A673 (cell line): ENCODE data around the gene SCUBE2. TPM values are rescaled to one million over a fixed set of nuclear protein-coding genes. Genes with fewer than 3 reads are reported as not detected.

Experiments used
- BruUV-seq: library from RNA; stranded (reverse); fragments of 400-500 nt; replicated peaks from 2 replicates; lab custom pipeline; 2021; lab: Mats Ljungman, UMichigan
- CTCF ChIA-PET: fragments of 300-600 bp; sonication (Branson Sonifier 250); formaldehyde crosslinking; loops from one replicate; lab custom pipeline; 2022; ENCODE audit warnings: antibody characterized with exemption; lab: Charles Lee
- POLR2A ChIA-PET: fragments of 300-600 bp; sonication (Branson Sonifier 250); formaldehyde crosslinking; loops from one replicate; lab custom pipeline; 2022; ENCODE audit warnings: antibody characterized with exemption; ENCODE audit not compliant: low non-redundant PET; lab: Charles Lee
- DNase-seq: peaks from one replicate; pipeline ENCODE4 v3.0.0-alpha.2; 2015; ENCODE audit warnings: low spot score
- H3K27ac ChIP-seq: fragments of 200-600 bp; sonication (generic); 2 replicates; pipeline ENCODE4 v1.5.1; 2016; ENCODE audit warnings: mixed run types, low read depth, mild to moderate bottlenecking, mixed read lengths, antibody characterized with exemption, low read length; ENCODE audit not compliant: poor library complexity, severe bottlenecking
- H3K27me3 ChIP-seq: fragments of 200-600 bp; sonication (generic); replicated peaks from 2 replicates; pipeline ENCODE4 v1.6.1; 2017; ENCODE audit warnings: mixed run types, low read depth, mild to moderate bottlenecking, mixed read lengths, antibody characterized with exemption, low read length; ENCODE audit not compliant: insufficient read depth, poor library complexity
- H3K36me3 ChIP-seq: fragments of 200-600 bp; sonication (generic); 2 replicates; pipeline ENCODE4 v1.6.1; 2016; ENCODE audit warnings: mixed run types, mild to moderate bottlenecking, mixed read lengths, antibody characterized with exemption, low read length; ENCODE audit not compliant: insufficient read depth, poor library complexity, severe bottlenecking
- H3K4me1 ChIP-seq: fragments of 200-600 bp; sonication (generic); 2 replicates; pipeline ENCODE4 v1.6.1; 2017; ENCODE audit warnings: mixed run types, mild to moderate bottlenecking, mixed read lengths, antibody characterized with exemption, low read length; ENCODE audit not compliant: insufficient read depth, poor library complexity, severe bottlenecking
- H3K4me3 ChIP-seq: fragments of 200-600 bp; sonication (generic); 2 replicates; pipeline ENCODE4 v1.5.1; 2016; ENCODE audit warnings: low read depth, mixed run types, mild to moderate bottlenecking, mixed read lengths, low read length; ENCODE audit not compliant: poor library complexity, severe bottlenecking
- H3K9me3 ChIP-seq: fragments of 200-600 bp; sonication (generic); 2 replicates; pipeline ENCODE4 v1.6.1; 2016; ENCODE audit warnings: mixed run types, low read depth, mild to moderate bottlenecking, mixed read lengths, antibody characterized with exemption, low read length; ENCODE audit not compliant: poor library complexity, severe bottlenecking
- EZH2 ChIP-seq: fragments of 200-600 bp; sonication (generic); IDR thresholded peaks from 2 replicates; pipeline ENCODE4 v1.6.1; 2017; ENCODE audit warnings: borderline replicate concordance, low read depth, mild to moderate bottlenecking, mixed read lengths, antibody characterized with exemption, low read length; ENCODE audit not compliant: poor library complexity, severe bottlenecking
- intact Hi-C: fragments of 100-400 bp; cut with micrococcal nuclease; formaldehyde crosslinking; loops from one replicate; pipeline ENCODE4 v1.10.0; 2022; ENCODE audit not compliant: unreplicated experiment
- total RNA-seq: library from RNA; stranded (reverse); gene quantifications from 2 replicates; pipeline ENCODE4 v1.2.3, GENCODE V29; 2021
- TF ChIP-seq, protein P1 (sequence below): fragments of 300-800, 200-600 bp; sonication (generic); conservative IDR thresholded peaks from 2 replicates; pipeline ENCODE4 v1.5.1; 2017; ENCODE audit warnings: low read depth, mild to moderate bottlenecking, antibody characterized with exemption, low read length, moderate library complexity, mixed read lengths

Gene SCUBE2
- total RNA-seq, 1 experiment from 2014 or later, result 1.4 TPM

DNA sequence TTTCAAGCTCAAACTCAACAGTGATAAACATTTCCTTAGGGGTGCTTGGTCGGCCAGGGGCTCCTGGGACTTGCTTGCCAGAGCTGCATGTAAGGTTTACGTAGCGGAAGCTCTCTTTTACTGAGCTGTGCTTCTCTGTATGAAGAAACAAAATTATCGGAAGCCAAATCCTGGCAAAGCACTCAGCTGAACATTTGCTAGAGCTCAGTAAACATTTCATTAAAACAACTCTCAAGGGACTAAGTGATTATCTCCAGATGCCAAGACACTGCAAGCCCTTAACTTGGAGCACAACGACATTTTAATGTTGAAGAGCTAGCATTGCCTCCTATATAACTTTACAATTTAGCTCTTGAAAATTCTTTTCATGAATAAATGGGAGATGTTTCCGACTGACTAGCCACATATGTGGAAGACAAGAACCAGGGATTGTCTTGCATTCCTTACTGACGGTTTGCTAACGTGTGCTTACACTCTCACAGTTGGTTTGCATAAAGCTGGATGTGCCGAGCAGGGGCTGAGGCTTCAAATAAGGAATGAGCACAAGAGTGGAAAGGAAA lies 43.4 kb downstream of the SCUBE2 start:
- H3K4me3 ChIP-seq, result no peak overlapping the region
- peak; percentile 91 for DNase-seq
- H3K36me3 ChIP-seq, result no peaks in the 10 kb centered on the region
- intact Hi-C loops, result no loop called here
- BruUV-seq, result no TSS peak
- H3K4me1 ChIP-seq, result peaks cover 16% of the 10 kb centered on the region
- TF ChIP-seq, protein P1, sequence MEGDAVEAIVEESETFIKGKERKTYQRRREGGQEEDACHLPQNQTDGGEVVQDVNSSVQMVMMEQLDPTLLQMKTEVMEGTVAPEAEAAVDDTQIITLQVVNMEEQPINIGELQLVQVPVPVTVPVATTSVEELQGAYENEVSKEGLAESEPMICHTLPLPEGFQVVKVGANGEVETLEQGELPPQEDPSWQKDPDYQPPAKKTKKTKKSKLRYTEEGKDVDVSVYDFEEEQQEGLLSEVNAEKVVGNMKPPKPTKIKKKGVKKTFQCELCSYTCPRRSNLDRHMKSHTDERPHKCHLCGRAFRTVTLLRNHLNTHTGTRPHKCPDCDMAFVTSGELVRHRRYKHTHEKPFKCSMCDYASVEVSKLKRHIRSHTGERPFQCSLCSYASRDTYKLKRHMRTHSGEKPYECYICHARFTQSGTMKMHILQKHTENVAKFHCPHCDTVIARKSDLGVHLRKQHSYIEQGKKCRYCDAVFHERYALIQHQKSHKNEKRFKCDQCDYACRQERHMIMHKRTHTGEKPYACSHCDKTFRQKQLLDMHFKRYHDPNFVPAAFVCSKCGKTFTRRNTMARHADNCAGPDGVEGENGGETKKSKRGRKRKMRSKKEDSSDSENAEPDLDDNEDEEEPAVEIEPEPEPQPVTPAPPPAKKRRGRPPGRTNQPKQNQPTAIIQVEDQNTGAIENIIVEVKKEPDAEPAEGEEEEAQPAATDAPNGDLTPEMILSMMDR, result no peak
- TF ChIP-seq EZH2, result no peak
- POLR2A ChIA-PET, result interaction anchor here (0.6 kb wide), 1 partner anchor 100 kb away, joined by 3 read pairs; no protein-coding TSS in a partner anchor
- H3K9me3 ChIP-seq, result no peaks in the 10 kb centered on the region
- H3K27ac ChIP-seq, result peak overlapping the region; percentile 65
- CTCF ChIA-PET, result no interaction called here
- no peaks in the 10 kb centered on the region for H3K27me3 ChIP-seq

DNA sequence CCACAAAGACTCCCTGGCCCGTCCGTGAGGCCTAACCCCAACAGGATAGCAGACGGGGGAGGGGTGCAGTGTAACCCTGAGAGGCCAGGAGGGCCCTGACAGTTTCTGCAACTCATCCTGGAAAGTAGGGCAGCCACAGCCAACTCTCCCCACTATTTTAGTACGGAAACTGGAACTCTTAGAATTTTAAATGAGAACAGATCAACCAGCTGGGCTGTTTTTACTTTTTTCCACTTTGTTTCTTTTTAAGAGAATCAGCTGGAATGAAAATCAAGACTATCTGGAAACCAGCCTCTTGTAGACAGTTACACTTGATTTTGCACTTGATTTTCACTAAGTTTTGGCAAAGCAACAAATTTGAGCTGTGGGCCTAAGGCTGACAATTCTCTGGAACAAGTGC lies 44.9 kb downstream of the SCUBE2 start:
- Histone ChIP-seq H3K27me3 (peaks cover 4% of the 10 kb centered on the region), H3K4me1 (peaks cover 16% of the 10 kb centered on the region), H3K36me3 (no peaks in the 10 kb centered on the region), H3K4me3 (no peak overlapping the region), H3K27ac (no peak overlapping the region), H3K9me3 (no peaks in the 10 kb centered on the region)
- no peak for DNase-seq
- CTCF ChIA-PET, result interaction anchor here (0.7 kb wide), 1 partner anchor 29 kb away, joined by 6 read pairs; no protein-coding TSS in a partner anchor
- intact Hi-C loops, result no loop called here
- POLR2A ChIA-PET, result no interaction called here
- TF ChIP-seq, protein P1, result no peak
- TF ChIP-seq EZH2, result no peak
- no TSS peak for BruUV-seq

DNA sequence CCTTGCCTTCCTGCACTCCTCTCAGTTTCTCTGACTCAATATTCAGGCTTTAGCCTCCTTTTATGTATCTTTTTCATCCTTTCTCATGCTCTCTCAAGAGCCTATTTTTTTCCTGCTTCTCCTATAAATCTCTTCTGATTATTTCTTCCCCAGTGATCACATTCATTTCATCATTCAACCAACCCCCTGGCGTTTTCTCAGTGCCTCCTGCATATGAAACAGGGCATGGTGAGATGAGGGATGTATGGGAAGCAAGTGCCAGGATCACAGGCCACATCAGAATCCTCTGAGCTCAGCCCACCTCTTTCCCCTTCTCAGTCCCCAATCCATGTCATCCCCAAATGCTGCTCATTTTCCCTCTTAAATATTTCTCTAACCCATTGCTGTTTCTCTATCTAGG lies 48.9 kb downstream of the SCUBE2 start:
- intact Hi-C loops, result no loop called here
- no peak for TF ChIP-seq EZH2
- TF ChIP-seq, protein P1, result no peak
- no TSS peak for BruUV-seq
- ChIA-PET POLR2A (no interaction called here), CTCF (no interaction called here)
- Histone ChIP-seq H3K36me3 (no peaks in the 10 kb centered on the region), H3K4me1 (peaks cover 5% of the 10 kb centered on the region), H3K27ac (no peak overlapping the region), H3K4me3 (no peak overlapping the region), H3K27me3 (peaks cover 4% of the 10 kb centered on the region), H3K9me3 (no peaks in the 10 kb centered on the region)
- DNase-seq, result no peak
